Activated CD8-positive, alpha-beta T cell treated with anti-CD3 and anti-CD28 coated beads for 36 hours (primary cell): ENCODE measurements around the gene OXSR1. TPM values are rescaled to one million over a fixed set of nuclear protein-coding genes. Genes with fewer than 3 reads are reported as not detected.

Experiments used
- ATAC-seq: fragments of 200-7000 bp; cut with Tn5 transposase; one replicate; pipeline ENCODE4 v1.10.0; 2021; ENCODE audit warnings: mild to moderate bottlenecking, moderate library complexity
- CTCF ChIA-PET: fragments of 350-600 bp; sonication (Branson Sonifier 250); formaldehyde crosslinking; loops from one replicate; lab custom pipeline; 2021; ENCODE audit warnings: antibody characterized with exemption; lab: Charles Lee
- POLR2A ChIA-PET: fragments of 350-600 bp; sonication (Branson Sonifier 250); formaldehyde crosslinking; loops from one replicate; lab custom pipeline; 2021; ENCODE audit warnings: antibody characterized with exemption; lab: Charles Lee
- DNase-seq: peaks from one replicate; pipeline ENCODE4 v3.0.0-alpha.2; 2020
- H3K27ac Mint-ChIP-seq: one replicate; pipeline ENCODE4 v1.8.0; 2021; ENCODE audit warnings: mild to moderate bottlenecking, mixed read lengths
- H3K27me3 Mint-ChIP-seq: one replicate; pipeline ENCODE4 v1.8.0; 2021; ENCODE audit warnings: mixed read lengths
- H3K36me3 Mint-ChIP-seq: one replicate; pipeline ENCODE4 v1.8.0; 2021; ENCODE audit warnings: low read depth, mixed read lengths
- H3K4me1 Mint-ChIP-seq: one replicate; pipeline ENCODE4 v1.8.0; 2021; ENCODE audit warnings: low read depth, mixed read lengths
- H3K4me3 Mint-ChIP-seq: one replicate; pipeline ENCODE4 v1.8.0; 2021; ENCODE audit warnings: mild to moderate bottlenecking, moderate library complexity, mixed read lengths
- H3K9me3 Mint-ChIP-seq: one replicate; pipeline ENCODE4 v1.8.0; 2021; ENCODE audit warnings: mixed read lengths
- CTCF ChIP-seq: fragments of 200-600 bp; IDR thresholded peaks from one replicate; pipeline ENCODE4 v1.8.0; 2022; ENCODE audit warnings: antibody characterized with exemption, mild to moderate bottlenecking
- intact Hi-C: fragments of 100-400 bp; cut with micrococcal nuclease; formaldehyde crosslinking; loops from one replicate; pipeline ENCODE4 v1.10.0; 2022
- total RNA-seq, 2 experiments: library from RNA; stranded (reverse); gene quantifications; one replicate each; pipeline ENCODE4 v1.2.3, GENCODE V29; 2021

OXSR1 gene
- total RNA-seq, 2 experiments from 2014 or later = 56.5 to 57.9 TPM

GRCh38 chr3:38222032-38222634, 56.8 kb downstream of the OXSR1 start:
- H3K27me3 Mint-ChIP-seq = no peaks in the 10 kb centered on the region
- H3K4me3 Mint-ChIP-seq = no peak overlapping the region
- no peak overlapping the region for H3K27ac Mint-ChIP-seq
- H3K4me1 Mint-ChIP-seq = peaks cover 9% of the 10 kb centered on the region
- ATAC-seq = no peak
- no peak for DNase-seq
- H3K36me3 Mint-ChIP-seq = peaks cover 37% of the 10 kb centered on the region
- TF ChIP-seq CTCF = no peak
- POLR2A ChIA-PET = no interaction called here
- CTCF ChIA-PET = interaction anchor here (1.3 kb wide), 1 partner anchor 10 kb away, joined by 4 read pairs; no protein-coding TSS in a partner anchor
- no peaks in the 10 kb centered on the region for H3K9me3 Mint-ChIP-seq
- intact Hi-C loops = no loop called here

GRCh38 chr3:38224357-38224756, 59.0 kb downstream of the OXSR1 start:
- no peaks in the 10 kb centered on the region for H3K27me3 Mint-ChIP-seq
- POLR2A ChIA-PET = no interaction called here
- ATAC-seq (no peak), DNase-seq (no peak)
- no peaks in the 10 kb centered on the region for H3K9me3 Mint-ChIP-seq
- peaks cover 35% of the 10 kb centered on the region for H3K36me3 Mint-ChIP-seq
- H3K4me3 Mint-ChIP-seq = no peak overlapping the region
- intact Hi-C loops = no loop called here
- CTCF ChIA-PET = interaction anchor here (0.6 kb wide), 1 partner anchor 338 kb away, joined by 3 read pairs; no protein-coding TSS in a partner anchor
- H3K4me1 Mint-ChIP-seq = peaks cover 9% of the 10 kb centered on the region
- H3K27ac Mint-ChIP-seq = no peak overlapping the region
- no peak for TF ChIP-seq CTCF

- no peak for TF ChIP-seq CTCF
- Mint-ChIP-seq H3K4me3 (no peak overlapping the region), H3K36me3 (peaks cover 45% of the 10 kb centered on the region), H3K27me3 (no peaks in the 10 kb centered on the region), H3K4me1 (no peaks in the 10 kb centered on the region), H3K27ac (no peak overlapping the region), H3K9me3 (no peaks in the 10 kb centered on the region)
- POLR2A ChIA-PET = no interaction called here
- intact Hi-C loops = no loop called here
- CTCF ChIA-PET = no interaction called here
- ATAC-seq = no peak
- no peak for DNase-seq
Observed at GRCh38 chr3:38226273-38226672, 60.9 kb downstream of the OXSR1 start.

- Mint-ChIP-seq H3K27me3 (no peaks in the 10 kb centered on the region), H3K36me3 (peaks cover 45% of the 10 kb centered on the region), H3K27ac (no peak overlapping the region), H3K4me1 (no peaks in the 10 kb centered on the region), H3K4me3 (no peak overlapping the region), H3K9me3 (no peaks in the 10 kb centered on the region)
- no peak for TF ChIP-seq CTCF
- ChIA-PET POLR2A (no interaction called here), CTCF (interaction anchor here (1.4 kb wide), 1 partner anchor 97 kb away, joined by 3 read pairs; no protein-coding TSS in a partner anchor)
- intact Hi-C loops = no loop called here
- DNase-seq (no peak), ATAC-seq (no peak)
Observed at GRCh38 chr3:38227989-38228388, 62.7 kb downstream of the OXSR1 start.

- DNase-seq (no peak), ATAC-seq (no peak)
- ChIA-PET CTCF (interaction anchor here (0.7 to 1.3 kb wide), 2 partner anchors 92 to 779 kb away, joined by 3 read pairs; partner anchors contain the start of gene ACAA1), POLR2A (no interaction called here)
- Mint-ChIP-seq H3K36me3 (peaks cover 50% of the 10 kb centered on the region), H3K27ac (no peak overlapping the region), H3K4me1 (no peaks in the 10 kb centered on the region), H3K9me3 (no peaks in the 10 kb centered on the region), H3K4me3 (no peak overlapping the region), H3K27me3 (no peaks in the 10 kb centered on the region)
- TF ChIP-seq CTCF = no peak
- intact Hi-C loops = no loop called here
Observed at GRCh38 chr3:38229036-38229435, 63.7 kb downstream of the OXSR1 start.
